IgD-negative memory B cell (primary cell): ENCODE data around the gene NHS. TPM values are rescaled to one million over a fixed set of nuclear protein-coding genes. Genes with fewer than 3 reads are reported as not detected.

ENCODE experiments used
- H3K27ac Mint-ChIP-seq, 3 donors: one replicate each; pipeline ENCODE4 v1.8.0; 2020 to 2022; ENCODE audit warnings: mild to moderate bottlenecking in 3 of 3, mixed read lengths in 3 of 3, moderate library complexity in 1 of 3
- H3K27me3 Mint-ChIP-seq: one replicate; pipeline ENCODE4 v1.8.0; 2021; ENCODE audit warnings: mixed read lengths
- H3K36me3 Mint-ChIP-seq: one replicate; pipeline ENCODE4 v1.8.0; 2020; ENCODE audit warnings: mild to moderate bottlenecking, mixed read lengths
- H3K4me1 Mint-ChIP-seq, 3 donors: one replicate each; pipeline ENCODE4 v1.8.0; 2020 to 2022; ENCODE audit warnings: mixed read lengths in 3 of 3, mild to moderate bottlenecking in 1 of 3
- H3K4me3 Mint-ChIP-seq, 4 donors: one replicate each; pipeline ENCODE4 v1.8.0; 2020 to 2022; ENCODE audit warnings: mild to moderate bottlenecking in 4 of 4, mixed read lengths in 4 of 4, moderate library complexity in 3 of 4
- H3K9me3 Mint-ChIP-seq, 3 donors: one replicate each; pipeline ENCODE4 v1.8.0; 2020 to 2021; ENCODE audit warnings: mixed read lengths in 3 of 3, mild to moderate bottlenecking in 1 of 3
- polyA plus RNA-seq: library from polyadenylated mRNA; unstranded; fragments of 300-500 nt; fragmentation: Illumina TruSeq; gene quantifications from one replicate; pipeline ENCODE4 v1.2.3, GENCODE V29; 2021

NHS gene
- polyA plus RNA-seq, 1 donor from 2014 or later: not detected

DNA sequence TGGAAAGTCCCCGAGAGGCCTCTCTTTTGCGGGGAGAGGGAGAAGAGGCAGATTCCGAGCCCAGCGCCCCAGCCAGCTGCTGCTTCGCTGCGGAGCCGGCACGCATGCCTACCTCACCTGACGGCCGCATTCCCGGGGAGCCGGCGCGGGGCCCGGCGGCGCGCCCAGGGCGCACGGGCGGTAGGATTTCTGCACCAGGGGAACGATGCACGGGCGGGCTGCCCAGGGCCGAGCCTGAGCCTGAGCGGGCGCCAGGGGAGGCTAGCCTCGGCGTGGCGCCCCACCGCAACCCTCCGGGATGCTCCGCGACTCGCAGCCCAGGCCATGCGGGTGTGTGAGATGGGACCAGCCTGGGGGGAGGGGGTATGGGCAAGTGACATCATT, 281.0 kb downstream of the NHS start:
- peaks cover 12% of the 10 kb centered on the region for H3K27me3 Mint-ChIP-seq
- peak overlapping the region in 1 of 4 donors; percentile 19 for H3K4me3 Mint-ChIP-seq
- H3K4me1 Mint-ChIP-seq: no peaks in the 10 kb centered on the region
- no peak overlapping the region for H3K27ac Mint-ChIP-seq
- peaks cover 0 to 7% (median 1%) of the 10 kb centered on the region in 3 donors for H3K9me3 Mint-ChIP-seq
- H3K36me3 Mint-ChIP-seq: no peaks in the 10 kb centered on the region

DNA sequence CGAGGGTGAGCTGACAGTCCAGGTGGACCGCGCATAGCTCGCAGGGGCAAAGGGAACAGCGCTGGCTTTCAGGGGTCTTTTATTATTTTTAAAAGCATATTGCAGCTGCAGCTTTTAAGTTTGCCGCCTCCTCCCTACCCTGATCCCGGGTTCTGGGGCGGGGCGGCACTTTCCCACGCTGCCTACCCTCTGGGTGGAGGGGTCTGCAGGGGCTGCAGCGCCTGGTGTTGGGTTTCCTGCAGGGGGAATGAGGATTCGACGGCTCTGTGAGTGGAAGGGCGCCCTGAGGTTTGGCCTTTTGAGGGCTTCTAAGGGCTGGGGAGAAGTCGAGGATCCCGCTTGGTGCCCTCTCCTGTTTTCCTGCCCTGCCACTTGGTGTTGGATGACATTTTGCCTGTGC, 281.6 kb downstream of the NHS start:
- no peaks in the 10 kb centered on the region for H3K36me3 Mint-ChIP-seq
- H3K4me1 Mint-ChIP-seq: no peaks in the 10 kb centered on the region
- no peak overlapping the region for H3K27ac Mint-ChIP-seq
- peaks cover 0 to 6% (median 1%) of the 10 kb centered on the region in 3 donors for H3K9me3 Mint-ChIP-seq
- peaks cover 12% of the 10 kb centered on the region for H3K27me3 Mint-ChIP-seq
- no peak overlapping the region for H3K4me3 Mint-ChIP-seq

DNA sequence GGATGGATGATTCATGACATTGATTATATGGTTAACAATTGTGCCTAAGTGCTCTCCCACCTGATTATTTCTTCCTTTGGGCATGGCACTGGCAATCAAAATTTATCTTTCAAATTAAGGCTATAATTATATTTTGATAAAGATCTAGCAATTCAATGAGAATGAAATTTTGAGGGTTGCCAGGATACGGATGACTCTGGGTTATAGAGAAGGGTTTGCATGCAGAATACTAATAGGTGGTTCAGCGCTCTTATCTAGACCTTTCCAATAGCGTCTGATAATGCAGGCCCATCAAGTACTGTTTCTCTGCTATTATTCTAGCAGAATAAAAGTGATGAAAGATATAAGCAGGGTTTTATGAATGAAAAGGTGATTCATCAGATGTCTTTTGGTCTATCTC, 287.4 kb downstream of the NHS start:
- no peak overlapping the region for H3K27ac Mint-ChIP-seq
- no peaks in the 10 kb centered on the region for H3K4me1 Mint-ChIP-seq
- H3K9me3 Mint-ChIP-seq: peaks cover 0 to 1% (median 0%) of the 10 kb centered on the region in 3 donors
- peaks cover 4% of the 10 kb centered on the region for H3K27me3 Mint-ChIP-seq
- H3K36me3 Mint-ChIP-seq: no peaks in the 10 kb centered on the region
- no peak overlapping the region for H3K4me3 Mint-ChIP-seq

DNA sequence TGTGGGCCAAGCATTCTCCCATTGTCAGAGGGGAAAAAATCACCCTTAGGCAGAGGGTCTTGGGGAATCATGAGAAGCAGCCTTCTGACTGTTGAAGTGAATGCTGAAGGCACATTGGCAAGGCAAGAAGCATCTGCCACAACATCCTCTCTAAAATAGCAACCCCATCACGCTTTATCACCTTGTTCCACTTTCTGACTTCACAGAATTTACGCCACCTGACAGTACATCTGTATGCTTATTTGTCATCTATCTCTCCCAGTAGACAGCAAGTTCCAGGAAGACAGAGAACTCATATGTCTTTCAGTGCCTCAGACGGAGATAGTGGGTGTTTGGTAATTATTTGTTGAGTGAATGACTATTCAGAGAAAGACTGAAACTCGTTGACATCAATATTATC, 293.9 kb downstream of the NHS start:
- Mint-ChIP-seq H3K4me1 (no peaks in the 10 kb centered on the region), H3K27me3 (peaks cover 2% of the 10 kb centered on the region), H3K27ac (no peak overlapping the region), H3K9me3 (peaks cover 0 to 4% (median 4%) of the 10 kb centered on the region in 3 donors), H3K4me3 (no peak overlapping the region), H3K36me3 (no peaks in the 10 kb centered on the region)

GRCh38 chrX:17669458-17669857, 294.5 kb downstream of the NHS start:
- Mint-ChIP-seq H3K27me3 (peaks cover 2% of the 10 kb centered on the region), H3K27ac (no peak overlapping the region), H3K4me1 (no peaks in the 10 kb centered on the region), H3K9me3 (peaks cover 0 to 4% (median 4%) of the 10 kb centered on the region in 3 donors), H3K4me3 (no peak overlapping the region), H3K36me3 (no peaks in the 10 kb centered on the region)

DNA sequence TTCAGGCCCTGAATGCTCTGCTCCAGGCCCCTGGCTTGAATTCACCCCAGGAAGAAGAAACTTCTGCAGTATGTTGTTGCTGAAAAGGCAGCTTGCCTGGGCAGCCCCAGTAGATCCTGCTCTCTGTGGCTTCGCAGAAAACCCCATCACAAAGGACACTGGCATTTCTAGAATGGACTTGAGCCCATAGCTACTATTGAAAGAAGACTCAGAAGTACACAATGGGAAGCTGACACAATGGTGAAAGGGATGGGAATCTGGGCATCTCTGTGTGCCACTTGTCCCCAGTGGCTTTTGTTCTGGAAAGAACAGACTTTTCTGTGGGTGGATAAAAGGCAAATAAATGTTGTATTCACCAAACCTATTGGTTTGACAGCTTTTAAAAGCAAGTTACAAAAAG, 294.9 kb downstream of the NHS start:
- Mint-ChIP-seq H3K4me3 (no peak overlapping the region), H3K36me3 (no peaks in the 10 kb centered on the region), H3K27me3 (peaks cover 2% of the 10 kb centered on the region), H3K4me1 (no peaks in the 10 kb centered on the region), H3K9me3 (peaks cover 0 to 4% (median 4%) of the 10 kb centered on the region in 3 donors), H3K27ac (no peak overlapping the region)

DNA sequence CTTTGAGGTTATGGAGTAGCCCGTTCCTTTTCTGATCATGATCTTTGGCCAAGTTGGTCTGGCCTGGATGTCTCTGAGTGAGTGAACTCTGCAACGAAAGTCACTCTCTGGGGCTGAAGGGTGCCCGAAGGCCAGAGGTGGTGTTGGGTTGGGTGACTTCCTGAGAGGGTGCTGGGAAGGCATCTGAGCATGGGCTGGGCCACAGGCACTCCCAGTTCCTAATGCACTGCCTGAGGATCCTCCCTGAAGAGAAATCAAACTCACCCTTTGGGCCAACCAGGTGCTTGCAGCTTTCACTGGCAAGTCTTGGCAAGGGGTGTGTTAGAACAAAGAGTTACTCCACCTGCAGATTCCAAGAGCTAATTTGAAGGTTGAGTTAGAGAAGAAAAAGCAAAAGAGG, 295.9 kb downstream of the NHS start:
- peaks cover 0 to 4% (median 4%) of the 10 kb centered on the region in 3 donors for H3K9me3 Mint-ChIP-seq
- H3K27ac Mint-ChIP-seq: no peak overlapping the region
- H3K4me3 Mint-ChIP-seq: no peak overlapping the region
- peaks cover 2% of the 10 kb centered on the region for H3K27me3 Mint-ChIP-seq
- H3K36me3 Mint-ChIP-seq: no peaks in the 10 kb centered on the region
- H3K4me1 Mint-ChIP-seq: no peaks in the 10 kb centered on the region

DNA sequence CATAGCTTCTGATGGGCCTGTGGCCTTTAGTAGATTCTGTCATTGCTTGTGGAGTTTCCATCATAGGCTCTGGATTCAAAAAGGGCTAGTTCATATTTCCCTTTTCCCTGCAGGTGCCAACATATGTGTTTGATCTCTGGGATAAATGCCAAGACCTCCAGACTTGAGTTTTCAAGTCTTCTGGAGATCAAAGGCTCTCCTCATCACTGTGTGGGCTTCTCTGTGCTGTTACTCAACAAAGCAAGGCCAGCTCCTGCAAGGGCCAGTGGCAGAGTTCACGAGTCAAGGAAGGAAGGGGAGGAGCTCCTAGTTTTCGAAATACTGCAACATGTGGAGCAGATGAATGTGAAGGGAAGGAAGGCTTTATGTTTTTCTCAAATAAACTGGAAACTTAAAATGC, 299.6 kb downstream of the NHS start:
- no peak overlapping the region for H3K27ac Mint-ChIP-seq
- H3K4me1 Mint-ChIP-seq: no peaks in the 10 kb centered on the region
- H3K4me3 Mint-ChIP-seq: no peak overlapping the region

DNA sequence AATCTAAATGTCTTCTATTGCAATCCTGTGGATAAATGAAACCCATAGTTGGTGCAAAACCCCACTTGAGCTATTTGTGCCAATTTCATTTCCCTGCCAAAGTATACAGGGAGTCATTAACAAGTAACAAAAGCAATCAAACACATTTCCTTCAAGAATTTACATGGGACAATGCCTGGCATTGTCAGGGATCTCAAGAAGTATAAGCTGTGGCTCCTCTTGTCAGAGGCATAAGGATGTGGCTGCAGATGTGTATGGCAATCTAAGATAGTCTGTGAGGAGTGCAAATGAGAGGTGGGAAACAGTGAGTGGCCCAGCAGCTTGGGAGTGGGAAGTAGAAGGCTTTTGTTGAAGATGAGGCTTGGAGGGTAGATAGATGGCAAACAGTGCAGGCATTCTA, 304.3 kb downstream of the NHS start:
- no peaks in the 10 kb centered on the region for H3K4me1 Mint-ChIP-seq

More for the DNA sequence above, 299.6 kb downstream of the NHS start:
- H3K36me3 Mint-ChIP-seq: no peaks in the 10 kb centered on the region
- peaks cover 7% of the 10 kb centered on the region for H3K27me3 Mint-ChIP-seq
- peaks cover 0 to 6% (median 4%) of the 10 kb centered on the region in 3 donors for H3K9me3 Mint-ChIP-seq

GRCh38 chrX:17679820-17680219, 304.8 kb downstream of the NHS start:
- Mint-ChIP-seq H3K4me3 (no peak overlapping the region), H3K36me3 (no peaks in the 10 kb centered on the region), H3K9me3 (peaks cover 0 to 3% (median 2%) of the 10 kb centered on the region in 3 donors), H3K4me1 (no peaks in the 10 kb centered on the region), H3K27ac (no peak overlapping the region), H3K27me3 (peaks cover 5% of the 10 kb centered on the region)

More for the DNA sequence above, 304.3 kb downstream of the NHS start:
- Mint-ChIP-seq H3K36me3 (no peaks in the 10 kb centered on the region), H3K27me3 (peaks cover 5% of the 10 kb centered on the region), H3K9me3 (peaks cover 0 to 3% (median 1%) of the 10 kb centered on the region in 3 donors), H3K27ac (peak overlapping the region in 1 of 3 donors; percentile 71), H3K4me3 (no peak overlapping the region)

- H3K36me3 Mint-ChIP-seq: no peaks in the 10 kb centered on the region
- H3K4me3 Mint-ChIP-seq: no peak overlapping the region
- H3K27ac Mint-ChIP-seq: peak overlapping the region in 1 of 3 donors; percentile 11
- peaks cover 0 to 3% (median 3%) of the 10 kb centered on the region in 3 donors for H3K9me3 Mint-ChIP-seq
- no peaks in the 10 kb centered on the region for H3K4me1 Mint-ChIP-seq
- peaks cover 5% of the 10 kb centered on the region for H3K27me3 Mint-ChIP-seq
These were observed 305.9 kb downstream of the NHS start for GRCh38 chrX:17680732-17681413.

- peaks cover 5% of the 10 kb centered on the region for H3K27me3 Mint-ChIP-seq
- H3K4me3 Mint-ChIP-seq: no peak overlapping the region
- peaks cover 0 to 5% (median 1%) of the 10 kb centered on the region in 3 donors for H3K9me3 Mint-ChIP-seq
- H3K4me1 Mint-ChIP-seq: no peaks in the 10 kb centered on the region
- H3K36me3 Mint-ChIP-seq: no peaks in the 10 kb centered on the region
- H3K27ac Mint-ChIP-seq: no peak overlapping the region
These were observed 307.3 kb downstream of the NHS start for GRCh38 chrX:17682259-17682658.

DNA sequence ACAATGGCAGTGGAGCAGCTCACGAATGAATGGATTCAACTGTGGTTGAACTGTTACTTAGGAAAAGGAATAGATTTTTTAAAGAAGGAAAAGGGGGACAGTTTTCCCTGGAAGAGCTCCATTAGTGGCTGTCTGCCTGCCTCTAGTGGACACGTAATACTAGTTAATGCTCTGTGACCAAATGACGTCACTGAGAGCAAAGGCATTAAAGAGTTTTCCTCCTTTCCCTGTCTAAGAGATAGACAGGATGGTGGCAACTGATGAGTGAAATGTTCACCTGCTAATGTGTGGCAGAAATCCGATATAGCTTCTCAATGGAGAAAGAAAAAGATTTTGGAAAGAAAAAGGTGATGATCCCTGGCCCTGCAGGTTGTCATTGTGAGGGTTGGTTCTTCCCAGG, 310.0 kb downstream of the NHS start:
- Mint-ChIP-seq H3K4me3 (no peak overlapping the region), H3K27ac (no peak overlapping the region), H3K27me3 (peaks cover 2% of the 10 kb centered on the region), H3K4me1 (peaks cover 0 to 2% (median 0%) of the 10 kb centered on the region in 3 donors), H3K36me3 (no peaks in the 10 kb centered on the region), H3K9me3 (peaks cover 0 to 2% (median 1%) of the 10 kb centered on the region in 3 donors)

DNA sequence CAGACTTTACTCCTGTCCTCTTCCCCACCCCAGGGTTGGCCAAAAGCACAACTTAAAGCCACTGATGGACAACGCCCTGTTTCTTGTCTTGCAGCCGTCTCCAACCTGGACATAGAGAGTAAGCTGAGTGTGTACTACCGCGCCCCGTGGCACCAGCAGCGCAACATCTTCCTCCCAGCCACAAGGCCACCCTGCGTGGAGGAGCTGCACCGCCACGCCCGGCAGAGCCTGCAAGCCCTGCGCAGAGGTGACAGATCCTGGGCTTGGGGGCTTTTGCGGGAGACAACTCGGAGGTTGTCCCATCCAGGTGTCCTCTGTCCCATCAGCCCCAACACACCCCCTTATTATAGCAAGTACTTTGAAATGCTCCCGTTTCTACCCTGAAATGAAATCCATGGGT, 312.6 kb downstream of the NHS start:
- Mint-ChIP-seq H3K4me3 (peak overlapping the region in 1 of 4 donors; percentile 56), H3K27ac (no peak overlapping the region), H3K9me3 (peaks cover 0 to 2% (median 1%) of the 10 kb centered on the region in 3 donors), H3K36me3 (no peaks in the 10 kb centered on the region), H3K4me1 (peaks cover 0 to 2% (median 0%) of the 10 kb centered on the region in 3 donors), H3K27me3 (peaks cover 5% of the 10 kb centered on the region)

- Mint-ChIP-seq H3K27ac (no peak overlapping the region), H3K4me3 (no peak overlapping the region), H3K9me3 (peaks cover 0 to 2% (median 0%) of the 10 kb centered on the region in 3 donors), H3K36me3 (no peaks in the 10 kb centered on the region), H3K4me1 (peaks cover 0 to 2% (median 0%) of the 10 kb centered on the region in 3 donors), H3K27me3 (peaks cover 9% of the 10 kb centered on the region)
These were observed 315.0 kb downstream of the NHS start for GRCh38 chrX:17689971-17690409.
